Fibroblast of mammary gland (primary cell): ENCODE measurements around the gene WNT9B.

ENCODE experiments used
- DNase-seq: peaks from one replicate; pipeline ENCODE4 v3.0.0-alpha.2; 2010; ENCODE audit warnings: low read depth
- H3K4me3 ChIP-seq: 2 replicates; pipeline ENCODE4 v1.5.1; 2011; ENCODE audit warnings: low read depth, mild to moderate bottlenecking, low read length, moderate library complexity; ENCODE audit not compliant: control insufficient read depth
- CTCF ChIP-seq: conservative IDR thresholded peaks from 2 replicates; pipeline ENCODE4 v1.5.1; 2011; ENCODE audit warnings: low read depth, low read length, inconsistent platforms; ENCODE audit not compliant: control insufficient read depth, insufficient read depth

WNT9B gene

GRCh38 chr17:46885415-46886309 is 34.3 kb downstream of the WNT9B start:
- no peak for DNase-seq
- no peak for TF ChIP-seq CTCF

GRCh38 chr17:46886310-46886663 is 34.9 kb downstream of the WNT9B start:
- DNase-seq = no peak
- no peak for TF ChIP-seq CTCF
- H3K4me3 ChIP-seq = no peak overlapping the region

More at GRCh38 chr17:46885415-46886309, 34.3 kb downstream of the WNT9B start:
- H3K4me3 ChIP-seq = no peak overlapping the region

- no peak for TF ChIP-seq CTCF
- no peak for DNase-seq
Observed at GRCh38 chr17:46887717-46888116, 36.3 kb downstream of the WNT9B start.

GRCh38 chr17:46888727-46889126 is 37.3 kb downstream of the WNT9B start:
- DNase-seq = no peak
- TF ChIP-seq CTCF = no peak
- no peak overlapping the region for H3K4me3 ChIP-seq

More at GRCh38 chr17:46887717-46888116, 36.3 kb downstream of the WNT9B start:
- no peak overlapping the region for H3K4me3 ChIP-seq

GRCh38 chr17:46889519-46889918 is 38.1 kb downstream of the WNT9B start:
- TF ChIP-seq CTCF = no peak
- H3K4me3 ChIP-seq = no peak overlapping the region
- DNase-seq = no peak

- no peak for DNase-seq
- no peak overlapping the region for H3K4me3 ChIP-seq
- TF ChIP-seq CTCF = no peak
Observed at GRCh38 chr17:46889992-46890564, 38.7 kb downstream of the WNT9B start.
